SK-N-DZ (cell line): ENCODE data around the gene FALEC. TPM values are rescaled to one million over a fixed set of nuclear protein-coding genes. Genes with fewer than 3 reads are reported as not detected.

Experiments
- DNase-seq: peaks from one replicate; pipeline ENCODE4 v3.0.0-alpha.2; 2015; ENCODE audit warnings: low spot score
- polyA plus RNA-seq, 2 experiments: library from polyadenylated mRNA; depleted of rRNA; stranded (reverse); fragments of >200 nt; gene quantifications; 2 replicates each; pipeline ENCODE4 v1.2.3, GENCODE V29; 2014

Gene FALEC
- polyA plus RNA-seq (2014; cell fraction: cytosol; rRNA removed) = 0.58 and 0.60 TPM in 2 replicates
- polyA plus RNA-seq (2014; cell fraction: nucleus; rRNA removed) = not detected in 2 replicates

DNA sequence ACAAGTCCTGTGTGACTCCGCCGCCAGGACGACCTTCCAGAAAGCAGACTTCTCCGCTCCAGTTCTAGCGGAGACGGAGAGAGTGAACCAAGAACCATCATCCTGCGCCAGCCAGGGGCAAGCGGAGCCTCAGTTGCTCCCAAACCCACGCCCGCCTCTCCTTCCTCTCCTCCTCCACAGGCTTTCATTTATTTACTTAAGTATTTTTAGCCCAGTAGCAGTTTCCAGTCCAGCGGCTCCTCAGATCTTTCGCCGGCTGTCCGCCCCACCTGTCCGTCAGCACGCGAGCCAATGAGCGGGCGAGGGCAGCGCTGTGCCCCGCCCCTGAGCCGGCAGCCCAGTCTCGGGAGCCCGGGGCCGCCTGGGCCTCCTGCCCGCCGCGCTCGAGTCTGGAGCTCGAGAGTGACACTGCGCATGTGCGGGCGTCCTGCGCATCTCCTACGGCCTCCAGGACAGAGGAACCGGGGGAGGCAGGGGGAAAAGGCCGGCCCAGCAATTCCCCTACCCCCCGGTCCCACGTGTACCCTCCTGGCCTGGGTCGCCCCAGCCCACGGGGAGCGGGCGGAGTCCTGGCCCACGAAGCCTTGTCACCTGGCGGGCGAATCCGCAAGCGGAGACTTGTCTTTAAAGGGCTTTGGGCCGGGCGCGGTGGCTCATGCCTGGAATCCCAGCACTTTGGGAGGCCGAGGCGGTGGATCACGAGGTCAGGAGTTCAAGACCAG is at the start of gene FALEC:
Gene FALEC, plus strand, starts transcription at position 425 of the 722 bp plus-strand sequence.
- peak; percentile 98 for DNase-seq

DNA sequence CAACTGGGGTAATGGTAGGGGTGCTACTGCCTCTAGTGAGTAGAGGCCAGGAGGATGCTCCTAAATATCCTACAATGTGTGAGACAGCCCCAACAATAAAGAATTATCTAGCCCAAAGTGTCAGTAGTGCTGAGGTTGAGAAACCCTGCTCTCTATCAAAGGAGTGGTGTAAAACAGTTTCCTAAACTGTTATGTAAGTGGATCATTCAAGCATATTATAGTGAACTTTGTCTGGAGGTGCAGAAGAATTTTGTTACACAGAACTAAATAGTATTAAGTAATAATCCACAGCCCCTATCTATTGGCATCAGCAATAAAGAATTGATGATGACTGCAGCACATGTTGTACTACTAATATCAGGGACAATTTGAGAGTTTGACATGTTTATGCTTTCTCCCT is 48.6 kb upstream of the FALEC start:
- DNase-seq = no peak

DNA sequence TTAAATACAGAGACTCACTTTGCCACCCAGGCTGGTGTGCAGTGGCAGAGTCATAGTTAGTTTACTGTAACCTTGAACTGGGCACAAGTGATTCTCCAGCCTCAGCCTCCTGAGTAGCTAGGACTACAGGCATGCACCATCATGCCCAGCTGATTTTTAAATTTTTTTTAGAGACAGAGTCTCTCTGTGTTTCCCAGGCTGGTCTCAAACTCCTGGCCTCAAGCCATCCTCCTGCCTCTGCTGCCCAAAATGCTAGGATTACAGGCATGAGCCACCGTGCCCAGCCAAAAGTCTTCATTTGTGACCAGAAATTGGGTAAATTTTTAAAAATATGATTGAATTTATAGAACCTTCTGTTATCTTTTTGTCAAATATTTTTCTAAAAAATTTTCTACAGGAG is 46.3 kb upstream of the FALEC start:
- DNase-seq = no peak

DNA sequence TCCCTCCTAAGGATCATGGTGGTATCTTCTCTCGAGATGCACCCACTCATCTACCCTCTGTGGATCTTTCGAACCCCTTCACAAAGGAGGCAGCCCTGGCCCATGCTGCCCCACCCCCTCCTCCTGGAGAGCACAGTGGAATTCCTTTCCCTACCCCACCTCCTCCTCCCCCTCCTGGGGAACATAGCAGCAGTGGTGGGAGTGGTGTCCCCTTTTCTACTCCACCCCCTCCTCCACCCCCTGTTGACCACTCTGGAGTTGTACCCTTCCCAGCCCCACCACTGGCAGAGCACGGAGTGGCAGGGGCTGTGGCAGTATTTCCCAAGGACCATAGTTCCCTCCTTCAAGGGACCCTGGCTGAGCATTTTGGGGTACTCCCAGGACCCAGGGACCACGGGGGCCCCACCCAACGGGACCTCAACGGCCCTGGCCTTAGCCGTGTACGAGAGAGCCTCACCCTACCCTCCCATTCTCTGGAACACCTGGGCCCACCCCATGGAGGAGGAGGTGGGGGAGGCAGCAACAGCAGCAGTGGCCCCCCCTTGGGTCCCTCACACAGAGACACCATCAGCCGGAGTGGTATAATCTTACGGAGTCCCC is 42.9 kb upstream of the FALEC start:
- no peak for DNase-seq

DNA sequence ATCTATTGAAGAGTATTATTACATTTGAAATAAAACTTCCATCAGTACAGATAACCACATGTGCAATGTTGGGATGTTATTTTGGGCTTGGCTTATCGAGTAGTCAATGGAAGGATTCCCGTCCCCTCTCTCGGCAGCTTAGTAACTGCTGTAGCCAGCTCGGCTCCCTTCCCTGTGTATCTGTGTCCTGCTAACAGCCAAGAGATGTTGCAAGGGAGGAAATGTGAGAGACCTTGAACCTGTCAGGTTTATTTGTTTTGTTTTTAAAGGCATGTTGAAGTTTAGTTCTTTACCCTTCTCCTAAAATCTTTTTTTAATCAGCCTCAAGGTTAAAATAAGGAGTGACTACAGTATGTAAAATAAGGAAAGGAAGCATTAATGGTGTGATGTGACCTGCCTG is 41.9 kb upstream of the FALEC start:
- no peak for DNase-seq

DNA sequence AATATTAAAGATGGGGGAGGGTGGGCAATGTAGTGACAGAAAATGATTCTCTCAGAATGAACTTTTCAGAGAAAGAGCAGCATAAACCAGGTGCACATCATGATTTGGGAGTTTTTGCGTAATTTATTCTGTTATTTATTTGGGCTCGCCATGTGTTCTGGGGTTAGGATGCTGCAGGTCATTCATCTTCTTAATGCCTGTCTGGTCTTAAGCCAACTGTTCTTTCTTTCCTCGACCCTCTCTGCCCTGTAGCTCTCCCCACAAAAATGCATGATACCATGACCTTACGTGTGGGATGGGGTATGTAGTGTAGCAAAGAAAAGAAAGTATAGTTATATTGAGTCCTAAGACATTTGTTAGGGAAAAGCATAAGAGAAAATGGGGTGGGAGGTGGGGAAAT is 40.7 kb upstream of the FALEC start:
- DNase-seq = no peak

DNA sequence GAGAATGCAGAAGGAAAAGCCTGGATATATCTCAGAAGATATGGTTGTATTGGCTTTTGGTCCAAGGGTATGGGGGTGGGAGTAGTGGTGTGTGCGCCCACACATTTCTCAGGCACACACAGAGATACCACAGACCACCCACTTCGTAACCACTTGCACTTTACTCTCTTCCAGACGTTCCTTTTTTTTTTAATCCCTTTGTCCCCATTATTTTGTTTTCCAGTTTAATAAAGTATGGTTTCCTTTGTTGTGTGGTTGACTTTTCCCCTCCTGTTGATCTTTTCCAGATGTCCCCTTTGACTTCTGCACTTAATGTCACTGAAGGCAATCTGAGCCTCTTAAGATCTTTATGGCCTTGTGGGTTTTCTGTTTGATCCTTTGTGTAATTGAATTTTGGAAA is 38.8 kb upstream of the FALEC start:
- peak; percentile 93 for DNase-seq

DNA sequence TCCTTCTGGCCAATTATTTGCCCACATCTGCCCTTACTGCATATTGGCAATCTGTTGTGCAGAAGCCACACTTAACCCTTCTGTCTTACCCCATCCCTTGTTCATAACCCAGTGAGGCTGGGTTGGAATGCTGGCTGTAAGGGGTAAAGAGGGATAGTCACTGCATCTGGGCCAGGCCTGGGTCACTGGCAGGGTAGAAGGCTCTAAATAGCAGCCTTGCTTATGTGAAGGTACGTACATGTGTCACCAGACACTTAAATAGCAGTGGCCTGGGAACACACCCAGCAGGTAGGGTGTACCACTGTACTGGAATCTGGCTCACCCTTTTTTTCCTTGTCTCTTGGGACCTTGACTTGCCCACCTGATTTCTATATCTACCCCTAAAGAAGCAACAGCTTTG is 38.2 kb upstream of the FALEC start:
- DNase-seq = no peak

DNA sequence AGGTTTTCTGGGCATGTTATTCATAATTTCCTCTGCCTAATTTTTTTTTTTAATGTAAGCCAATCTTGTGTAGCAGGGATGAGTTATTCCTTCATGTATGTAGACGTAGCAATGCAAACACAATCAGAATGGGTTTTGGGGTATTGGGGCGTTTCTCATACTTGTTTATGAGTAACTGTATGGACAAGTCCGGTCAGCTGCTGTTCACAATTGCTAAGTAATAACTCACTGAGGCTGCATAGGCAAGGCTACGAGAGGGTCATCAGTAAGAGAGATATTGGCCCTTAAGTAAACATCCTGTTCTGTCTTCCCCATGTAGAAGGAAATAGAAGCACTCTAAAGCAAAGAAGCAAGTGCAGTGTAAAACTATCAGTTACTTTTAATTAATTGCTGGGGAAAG is 37.8 kb upstream of the FALEC start:
- no peak for DNase-seq

DNA sequence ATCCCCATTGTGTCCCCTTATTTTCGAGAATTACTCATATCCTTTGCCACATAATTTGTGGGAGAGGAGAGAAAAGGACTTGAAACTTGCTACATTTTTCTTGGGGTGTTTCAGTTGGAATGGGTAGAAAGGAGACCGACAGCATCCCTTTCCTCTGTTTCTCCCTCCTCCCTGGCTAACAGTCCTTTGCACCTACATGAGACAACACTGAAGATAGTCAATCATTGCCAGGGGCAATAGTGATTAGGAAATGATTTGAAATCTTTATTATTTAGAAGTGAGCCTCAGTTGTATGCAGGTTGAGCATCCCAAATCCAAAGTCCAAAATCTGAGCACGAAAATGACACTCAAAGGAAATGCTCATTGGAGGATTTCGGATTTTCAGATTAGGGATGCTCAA is 36.2 kb upstream of the FALEC start:
- DNase-seq = no peak

DNA sequence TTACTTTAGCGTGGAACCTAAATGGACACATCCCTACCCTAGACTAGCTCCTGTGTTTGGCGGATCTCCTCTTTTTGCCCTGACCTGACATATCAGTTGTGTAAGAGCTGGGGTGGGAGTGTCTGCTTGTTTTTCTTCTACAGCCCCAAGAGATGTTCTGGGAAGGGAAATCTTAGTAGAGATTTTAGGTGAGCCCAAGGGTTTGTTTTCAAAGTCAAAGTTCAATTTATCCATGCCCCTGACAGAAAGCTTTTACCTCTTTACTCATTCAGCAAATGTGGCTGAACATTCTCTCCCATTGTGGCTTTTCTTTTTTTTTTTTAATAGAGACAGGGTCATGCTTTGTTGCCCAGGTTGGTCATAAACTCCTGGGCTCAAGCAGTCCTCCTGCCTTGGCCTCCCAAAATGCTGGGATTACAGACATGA is 35.6 kb upstream of the FALEC start:
- DNase-seq = no peak

DNA sequence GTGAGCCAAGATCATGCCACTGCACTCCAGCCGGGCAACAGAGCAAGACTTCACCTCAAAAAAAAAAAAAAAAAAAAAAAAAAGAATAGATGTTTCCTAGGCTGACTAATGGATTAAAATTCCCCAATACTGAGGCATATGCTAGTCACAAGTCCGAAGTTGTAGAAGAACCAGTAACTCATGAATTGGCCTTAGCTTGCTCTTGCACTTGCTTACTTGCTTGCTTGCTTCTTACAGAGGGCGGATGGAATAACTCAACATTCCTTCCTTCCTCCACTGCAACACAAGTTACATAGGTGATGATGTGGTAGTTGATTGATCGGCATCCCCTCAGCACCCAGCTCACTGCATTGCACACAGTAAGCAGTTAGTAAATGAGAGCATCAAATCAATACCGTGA is 31.1 kb upstream of the FALEC start:
- DNase-seq = no peak

DNA sequence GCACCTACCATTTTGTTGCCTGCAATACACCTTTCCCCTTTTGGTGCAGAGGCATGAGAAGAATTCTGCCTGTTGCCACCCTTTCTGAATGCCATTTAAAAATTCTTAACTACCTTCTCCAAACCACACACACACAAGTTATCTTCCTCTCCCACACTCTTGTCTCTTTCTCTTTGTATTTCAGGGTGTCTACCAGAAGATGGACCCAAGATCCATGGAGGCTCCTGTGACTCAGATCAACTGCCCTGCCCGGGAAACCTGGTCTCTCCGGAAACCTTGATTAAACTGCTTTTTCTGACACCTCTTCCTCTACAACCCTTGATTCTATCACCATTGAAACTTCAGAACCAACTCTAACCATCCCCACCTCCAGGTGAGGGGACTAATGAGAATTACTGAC is 30.7 kb upstream of the FALEC start:
- no peak for DNase-seq

DNA sequence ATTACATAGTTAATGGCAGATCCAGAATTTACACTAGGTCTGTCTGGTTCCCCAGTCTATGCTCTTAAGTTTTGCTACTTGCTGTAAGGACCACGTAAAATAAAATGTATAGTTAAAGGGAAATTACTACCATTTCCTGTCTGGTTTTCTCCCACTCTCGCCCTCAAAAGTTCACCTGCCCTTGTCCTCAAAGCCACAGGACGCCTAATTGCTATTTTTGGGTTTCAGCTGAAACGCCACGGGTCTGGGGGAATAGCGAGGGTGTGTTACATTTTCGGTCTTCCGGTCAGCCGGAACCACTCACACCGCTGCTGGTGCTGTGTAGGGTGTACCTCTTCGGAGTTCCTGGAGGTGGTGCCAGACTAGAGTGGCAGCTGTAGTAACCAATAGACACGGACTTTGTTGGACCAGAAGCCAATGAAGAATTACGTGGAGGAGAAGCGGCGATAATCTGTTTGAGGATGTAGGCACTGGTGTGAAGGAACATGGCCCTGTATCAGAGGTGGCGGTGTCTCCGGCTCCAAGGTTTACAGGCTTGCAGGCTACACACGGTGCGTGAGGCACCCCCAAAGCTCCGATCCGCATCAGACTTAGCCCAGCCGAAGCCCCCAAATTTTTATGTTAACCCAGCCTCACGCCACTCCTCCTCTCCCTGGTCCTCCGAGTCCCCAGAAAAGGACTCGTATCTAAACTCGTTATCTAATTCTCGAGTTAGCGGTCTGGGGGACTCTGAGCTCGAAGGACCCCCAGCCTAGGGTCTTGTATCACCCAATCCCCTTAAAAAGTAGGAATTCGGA is 28.4 kb upstream of the FALEC start, which contains the start of gene TARS2:
Gene TARS2, plus strand, starts transcription at position 454 of the 797 bp plus-strand sequence. Its CDS starts 32 bp downstream, at position 486.
- peak; percentile 100 for DNase-seq

DNA sequence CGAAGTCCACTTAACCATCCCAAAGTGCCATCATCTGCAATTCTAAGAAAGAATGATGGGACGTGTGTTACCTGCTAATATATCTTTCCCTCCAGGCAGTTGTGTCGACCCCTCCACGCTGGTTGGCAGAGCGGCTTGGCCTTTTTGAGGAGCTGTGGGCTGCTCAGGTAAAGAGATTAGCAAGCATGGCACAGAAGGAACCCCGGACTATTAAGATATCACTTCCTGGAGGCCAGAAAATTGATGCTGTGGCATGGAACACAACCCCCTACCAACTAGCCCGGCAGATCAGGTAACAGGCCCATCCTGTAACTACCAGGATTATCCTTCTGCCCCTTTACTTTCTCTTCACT is 27.8 kb upstream of the FALEC start:
- DNase-seq = no peak

DNA sequence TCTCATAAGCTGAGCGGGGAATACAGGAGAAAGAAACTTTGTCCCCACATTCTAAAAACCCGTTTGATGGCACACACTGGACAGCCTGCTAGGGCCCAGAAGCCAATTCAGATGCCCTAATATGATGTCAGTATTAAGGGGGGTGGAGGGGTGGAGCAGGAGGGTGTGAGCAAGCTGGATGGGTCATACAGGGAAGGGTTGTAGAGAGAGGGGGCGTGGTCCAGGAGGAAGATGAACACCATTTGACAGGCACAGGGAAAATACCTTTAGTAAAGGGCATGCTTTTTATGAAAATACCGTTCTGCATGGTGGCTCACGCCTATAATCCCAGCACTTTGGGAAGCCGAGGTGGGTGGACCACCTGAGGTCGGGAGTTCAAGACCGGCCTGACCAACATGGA is 22.4 kb upstream of the FALEC start:
- no peak for DNase-seq

DNA sequence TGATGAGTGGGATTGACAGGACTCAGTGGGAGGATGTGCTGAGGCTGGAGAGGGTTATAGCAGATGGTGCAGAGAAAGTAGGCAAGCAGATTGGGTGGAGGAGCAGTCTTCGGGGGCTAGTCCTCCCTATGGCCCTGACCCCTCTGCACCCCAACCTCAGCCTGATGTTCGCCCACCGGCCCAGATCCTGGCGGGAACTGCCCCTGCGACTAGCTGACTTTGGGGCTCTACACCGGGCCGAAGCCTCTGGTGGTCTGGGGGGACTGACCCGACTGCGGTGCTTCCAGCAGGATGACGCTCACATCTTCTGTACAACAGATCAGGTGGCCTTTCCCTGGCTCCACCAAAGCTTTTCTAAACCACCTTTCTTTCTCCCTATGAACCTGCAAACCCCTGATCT is 17.2 kb upstream of the FALEC start:
- DNase-seq = no peak

DNA sequence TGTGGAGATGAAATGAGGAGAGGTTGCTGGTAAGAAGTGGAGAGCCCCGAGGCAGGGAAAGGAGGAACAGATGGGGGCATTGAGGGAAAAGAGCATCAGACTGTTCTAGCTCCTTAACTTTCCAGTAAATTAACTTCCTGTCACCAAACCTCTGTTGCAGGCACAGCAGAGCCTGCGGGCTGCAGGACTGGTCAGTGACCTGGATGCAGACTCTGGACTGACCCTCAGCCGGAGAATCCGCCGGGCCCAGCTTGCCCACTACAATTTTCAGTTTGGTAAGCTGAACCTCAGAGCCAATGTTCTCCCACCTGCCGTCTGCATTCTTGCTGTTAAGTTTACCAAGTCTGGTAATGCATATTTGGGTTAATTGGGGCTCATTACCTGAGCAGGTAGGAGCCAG is 10.1 kb upstream of the FALEC start:
- DNase-seq = no peak

DNA sequence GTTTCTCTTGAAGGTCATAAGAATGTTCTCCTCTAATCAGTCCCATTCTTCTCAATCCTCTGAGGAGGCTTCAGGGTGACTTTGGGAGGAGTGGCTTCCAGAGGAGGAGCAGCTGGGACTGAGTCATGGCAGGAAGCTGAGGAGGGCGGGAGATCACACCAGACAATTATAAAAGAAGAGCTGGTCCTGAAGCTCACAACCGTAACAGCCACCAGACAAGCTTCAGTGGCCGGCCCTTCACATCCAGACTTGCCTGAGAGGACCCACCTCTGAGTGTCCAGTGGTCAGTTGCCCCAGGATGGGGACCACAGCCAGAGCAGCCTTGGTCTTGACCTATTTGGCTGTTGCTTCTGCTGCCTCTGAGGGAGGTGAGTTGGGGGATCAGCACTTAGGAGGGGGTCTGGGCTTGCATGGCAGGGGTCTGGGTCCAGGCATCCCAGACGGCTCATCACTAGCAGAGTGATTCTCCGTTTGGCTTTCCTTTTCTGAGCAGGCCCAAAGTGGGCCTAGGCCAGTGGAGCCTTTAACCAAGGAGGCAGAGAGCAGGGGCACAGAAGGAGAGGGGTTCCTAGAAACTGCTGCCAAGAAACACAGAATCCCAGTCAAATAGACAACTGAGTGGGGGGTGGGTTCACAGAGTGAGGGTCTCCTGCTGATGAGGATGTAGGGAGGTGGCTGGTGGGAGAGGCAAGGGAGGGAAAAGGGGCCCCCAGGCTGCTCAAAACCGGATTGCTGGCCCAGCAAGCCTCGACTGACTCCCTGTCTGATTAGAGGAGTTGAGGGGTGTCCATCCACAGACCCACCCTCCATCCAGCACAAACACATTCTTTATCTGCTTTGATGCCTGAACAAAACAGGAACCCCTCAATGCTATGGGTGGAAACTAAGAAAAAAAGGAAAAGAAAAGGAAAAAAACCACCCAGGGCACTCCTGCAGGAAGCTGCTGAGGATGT is 7.4 kb upstream of the FALEC start, which contains the start of gene ECM1:
Gene ECM1, plus strand, starts transcription at position 198 of the 953 bp plus-strand sequence. Its CDS starts 101 bp downstream, at position 299.
- no peak for DNase-seq

DNA sequence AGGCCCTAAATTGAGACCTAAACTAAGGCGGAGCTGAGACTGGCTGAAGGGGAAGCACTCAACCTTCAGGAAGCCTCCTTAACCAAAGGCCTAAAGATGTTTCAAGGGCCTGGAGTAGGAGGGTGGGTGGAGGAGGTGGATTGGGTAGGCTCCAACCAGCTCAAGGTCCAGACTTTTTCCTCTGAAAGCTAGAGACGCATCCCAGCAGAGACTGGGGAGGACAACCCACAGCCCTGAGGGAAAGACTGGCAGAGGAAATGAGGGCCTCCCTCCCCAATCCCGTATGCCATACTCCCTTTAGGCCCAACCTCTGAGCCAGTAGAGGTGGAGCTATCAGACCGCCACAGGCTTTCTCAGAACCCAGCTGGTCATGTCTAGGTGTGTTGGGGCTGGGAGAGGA is 6.6 kb upstream of the FALEC start:
- no peak for DNase-seq

DNA sequence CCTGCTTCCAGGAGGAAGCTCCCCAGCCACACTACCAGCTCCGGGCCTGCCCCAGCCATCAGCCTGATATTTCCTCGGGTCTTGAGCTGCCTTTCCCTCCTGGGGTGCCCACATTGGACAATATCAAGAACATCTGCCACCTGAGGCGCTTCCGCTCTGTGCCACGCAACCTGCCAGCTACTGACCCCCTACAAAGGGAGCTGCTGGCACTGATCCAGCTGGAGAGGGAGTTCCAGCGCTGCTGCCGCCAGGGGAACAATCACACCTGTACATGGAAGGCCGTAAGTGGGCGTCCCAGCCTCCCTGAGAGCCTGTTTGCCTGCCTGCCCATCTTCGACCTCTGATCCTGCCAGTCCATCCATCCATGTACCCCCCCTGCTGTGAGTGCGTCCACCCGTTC is 4.0 kb upstream of the FALEC start:
- DNase-seq = no peak
